ENCODE results near the gene NCKAP5. TPM values are rescaled to one million over a fixed set of nuclear protein-coding genes. Genes with fewer than 3 reads are reported as not detected.

The NCKAP5 gene
- total and polyA plus RNA-seq, 2 of the 8 experiments (the other 6 are each of a cell fraction or from before 2014, with no cell fraction given) = 0.27 to 0.86 TPM

DNA sequence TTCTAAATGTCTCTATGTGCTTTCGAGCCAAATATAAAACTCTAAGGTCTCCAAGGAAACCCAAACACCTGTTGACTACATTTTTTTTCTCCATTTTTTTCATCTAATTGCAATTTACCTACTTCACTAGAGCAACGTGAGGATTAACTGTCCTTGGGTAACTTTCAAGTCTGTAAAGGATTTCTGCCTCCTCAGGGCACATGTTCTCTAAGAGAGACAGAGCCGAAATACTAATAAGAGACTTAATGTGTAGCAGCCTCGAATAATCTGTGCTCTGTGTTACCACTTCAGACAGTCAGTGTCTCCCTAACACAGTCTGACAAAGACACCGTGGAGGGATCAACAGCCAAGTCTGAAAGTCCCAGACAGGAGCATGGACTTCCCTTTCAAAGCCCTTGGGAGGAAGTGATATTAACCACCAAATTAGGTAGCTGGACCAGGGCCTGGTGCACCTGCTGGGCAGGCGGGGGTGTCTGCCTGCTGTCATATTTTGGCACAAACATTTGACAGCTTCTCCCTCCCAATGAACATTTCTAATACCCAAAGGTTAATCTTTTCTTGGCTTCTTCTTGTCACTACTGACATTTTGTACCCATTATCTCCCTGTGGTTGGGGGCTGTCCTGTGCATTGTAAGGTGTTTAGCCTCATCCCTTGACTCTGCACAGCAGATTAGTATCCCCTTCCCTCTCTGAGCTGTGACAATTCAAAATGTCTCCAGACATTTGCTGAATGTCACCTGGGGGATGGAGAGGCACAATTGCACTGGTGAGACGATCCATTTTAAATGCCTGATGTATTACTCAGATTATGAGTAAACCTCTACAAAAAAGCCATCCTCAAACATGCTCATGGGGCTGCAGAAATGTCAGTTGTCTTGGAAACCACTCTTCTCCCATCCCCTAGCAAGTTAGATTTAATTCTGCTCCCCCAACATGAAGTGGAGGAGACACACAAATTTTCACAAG is 852.6 kb downstream of the NCKAP5 start (continued):
- TF ChIP-seq RNF2 (IDR thresholded peaks at IDR 0.05; ENCODE audit: borderline replicate concordance, low read depth, low read length, missing control alignments, poor library complexity, severe bottlenecking) = no peak
- TF ChIP-seq TAF1 (IDR thresholded peaks at IDR 0.05; ENCODE audit: low read depth, low read length) = no peak
